HG02678 (cell line): Measurements from ENCODE around the gene MAGEB2.
"Not testable (repeated sequence)": the region's sequence is repeated elsewhere in the genome, so short reads cannot be mapped to it uniquely, and the experiment has no call there.

Experiments
- ATAC-seq: cut with Tn5 transposase; IDR thresholded peaks from one replicate; pipeline ENCODE4 v1.9.1; 2021; ENCODE audit warnings: mild to moderate bottlenecking, moderate library complexity; ENCODE audit not compliant: unreplicated experiment

MAGEB2 gene, protein sequence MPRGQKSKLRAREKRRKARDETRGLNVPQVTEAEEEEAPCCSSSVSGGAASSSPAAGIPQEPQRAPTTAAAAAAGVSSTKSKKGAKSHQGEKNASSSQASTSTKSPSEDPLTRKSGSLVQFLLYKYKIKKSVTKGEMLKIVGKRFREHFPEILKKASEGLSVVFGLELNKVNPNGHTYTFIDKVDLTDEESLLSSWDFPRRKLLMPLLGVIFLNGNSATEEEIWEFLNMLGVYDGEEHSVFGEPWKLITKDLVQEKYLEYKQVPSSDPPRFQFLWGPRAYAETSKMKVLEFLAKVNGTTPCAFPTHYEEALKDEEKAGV

DNA sequence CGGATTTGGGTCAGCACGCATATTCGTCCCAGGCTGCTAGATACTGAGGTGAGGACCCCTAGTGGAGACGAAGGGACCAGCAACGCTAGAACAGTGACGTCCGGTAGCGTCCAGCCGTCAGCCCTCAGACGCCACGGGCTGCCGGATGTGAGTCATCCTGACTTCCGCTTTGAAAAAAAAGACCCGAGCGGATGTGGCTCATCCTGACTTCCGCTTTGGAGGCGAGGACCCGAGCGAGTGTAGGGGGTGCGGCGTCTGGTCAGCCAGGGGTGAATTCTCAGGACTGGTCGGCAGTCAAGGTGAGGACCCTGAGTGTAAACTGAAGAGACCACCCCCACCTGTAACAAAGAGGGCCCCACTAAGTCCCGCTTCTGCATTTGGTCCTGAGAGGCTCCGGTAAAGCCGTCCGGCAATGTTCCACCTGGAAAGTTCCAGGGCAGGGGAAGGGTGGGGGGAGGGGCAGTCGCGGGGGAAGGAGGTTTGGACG is at the start of gene MAGEB2:
TSS of gene MAGEB2 (plus strand) at position 207 of the 487 bp plus-strand sequence. CDS start 3,018 bp downstream, outside the sequence.
- ATAC-seq: no peak

DNA sequence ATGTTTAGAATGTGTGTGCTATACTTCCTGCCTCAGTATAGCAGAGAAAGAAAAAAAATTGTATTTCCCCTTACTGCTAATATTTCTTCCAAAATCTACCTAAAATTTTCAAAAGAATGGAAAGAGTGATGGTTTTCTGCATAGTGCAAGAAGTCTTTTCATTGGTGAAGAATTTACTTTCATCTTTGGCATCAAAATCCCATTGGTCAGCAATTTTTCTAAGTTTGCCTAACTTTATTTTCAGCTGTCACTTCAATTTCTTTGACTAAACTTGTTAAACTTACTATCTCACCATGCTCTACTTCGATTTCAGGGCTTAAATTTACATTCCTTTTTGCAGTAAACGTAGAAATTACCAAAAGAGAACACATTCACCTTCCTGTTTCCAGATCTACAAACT is 44.5 kb upstream of the MAGEB2 start:
- no peak for ATAC-seq

DNA sequence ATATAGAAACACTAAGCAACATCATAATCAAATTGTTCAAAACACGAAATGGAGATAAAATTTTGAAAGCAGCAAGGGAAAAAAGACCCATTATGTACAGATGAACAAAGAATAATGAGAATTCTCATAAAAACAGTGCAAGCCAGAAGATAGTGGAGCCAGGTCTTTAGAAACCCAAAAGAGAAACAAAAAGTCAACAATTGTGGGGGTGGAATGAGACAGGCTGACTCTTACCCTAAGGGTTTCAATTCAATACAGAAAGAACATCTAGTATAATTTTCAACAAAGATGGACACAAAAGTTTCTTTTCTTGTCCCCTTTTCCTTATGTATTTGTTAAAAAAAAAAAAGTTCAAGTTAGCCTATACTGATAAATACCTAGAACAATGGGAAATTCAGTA is 34.0 kb upstream of the MAGEB2 start:
- no peak for ATAC-seq

DNA sequence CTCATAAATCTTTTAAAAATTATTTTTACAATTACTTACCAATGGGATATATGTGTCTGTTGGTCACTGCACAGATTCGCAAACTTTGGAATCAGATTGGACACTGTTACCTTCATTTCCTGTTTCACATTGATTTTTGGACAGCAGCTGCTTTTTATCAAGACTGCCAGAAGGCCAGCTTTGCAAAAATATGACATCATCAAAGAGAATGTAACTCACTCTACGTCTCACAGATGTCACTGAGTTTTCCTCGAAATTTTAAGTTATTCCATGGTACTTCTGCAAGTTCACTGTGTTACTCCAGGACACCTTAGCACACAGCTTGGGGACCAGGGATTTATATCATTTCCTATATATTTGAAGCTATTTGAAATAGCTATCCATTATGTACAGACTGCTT is 31.8 kb upstream of the MAGEB2 start:
- no peak for ATAC-seq

DNA sequence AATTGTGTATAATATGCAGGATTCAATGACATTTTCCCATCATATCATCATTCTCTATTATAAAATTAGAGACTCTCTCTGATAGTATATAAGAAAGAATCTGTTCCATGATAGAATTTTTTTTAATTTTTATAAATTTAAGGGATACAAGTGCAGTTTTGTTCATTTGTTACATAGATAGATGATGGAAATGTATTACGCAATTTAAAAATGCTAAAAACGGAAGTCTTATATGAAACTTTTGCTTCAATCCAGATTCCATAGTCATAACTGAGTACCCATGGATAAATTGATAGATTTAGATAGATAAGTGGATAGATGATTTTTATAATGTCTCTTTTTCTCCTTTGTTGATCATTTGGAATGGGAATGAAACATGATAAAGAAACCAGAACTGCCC is 24.9 kb upstream of the MAGEB2 start:
- no peak for ATAC-seq

DNA sequence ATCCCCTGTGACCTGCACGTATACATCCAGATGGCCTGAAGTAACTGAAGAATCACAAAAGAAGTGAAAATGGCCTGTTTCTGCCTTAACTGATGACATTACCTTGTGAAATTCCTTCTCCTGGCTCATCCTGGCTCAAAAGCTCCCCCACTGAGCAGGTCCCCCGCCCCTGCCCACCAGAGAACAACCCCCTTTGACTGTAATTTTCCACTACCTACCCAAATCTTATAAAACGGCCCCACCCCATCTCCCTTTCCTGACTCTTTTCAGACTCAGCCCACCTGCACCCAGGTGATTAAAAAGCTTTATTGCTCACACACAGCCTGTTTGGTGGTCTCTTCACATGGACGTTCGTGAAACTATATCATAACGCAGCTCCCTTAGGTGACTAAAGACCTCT is 21.5 kb upstream of the MAGEB2 start:
- ATAC-seq: not testable (repeated sequence)

GRCh38 chrX:30196322-30196721 is 19.0 kb upstream of the MAGEB2 start:
- no peak for ATAC-seq

GRCh38 chrX:30212172-30212571 is 3.2 kb upstream of the MAGEB2 start:
- ATAC-seq: no peak

GRCh38 chrX:30217465-30217864 is 2.1 kb downstream of the MAGEB2 start:
- no peak for ATAC-seq

GRCh38 chrX:30219372-30219771 is 4.0 kb downstream of the MAGEB2 start:
- no peak for ATAC-seq

GRCh38 chrX:30220661-30221060 is 5.3 kb downstream of the MAGEB2 start:
- ATAC-seq: no peak

- ATAC-seq: no peak
These were observed 9.2 kb downstream of the MAGEB2 start for GRCh38 chrX:30224536-30224935.

GRCh38 chrX:30228526-30228925 is 13.2 kb downstream of the MAGEB2 start:
- ATAC-seq: no peak

DNA sequence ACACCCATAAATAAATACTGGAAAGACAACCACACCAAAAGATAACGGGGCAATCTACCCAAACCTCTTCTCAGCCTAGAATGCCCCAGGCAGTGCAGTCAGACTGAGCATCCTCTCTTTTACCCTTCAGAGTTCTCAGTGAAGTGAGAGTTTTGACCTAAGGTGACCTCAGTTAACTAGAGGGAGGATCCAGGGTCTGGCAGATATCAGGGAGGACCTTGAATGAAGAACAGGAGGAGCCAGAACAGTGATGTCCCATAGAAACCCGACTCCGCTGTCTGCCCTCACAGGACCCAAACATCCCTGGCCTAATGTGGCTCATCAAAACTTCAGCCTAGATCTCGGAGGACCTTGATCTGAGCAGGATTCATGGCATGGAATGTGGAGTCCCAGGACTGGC is 15.0 kb downstream of the MAGEB2 start, which contains the start of gene MAGEB3:
TSS of gene MAGEB3 (plus strand) at position 263 of the 400 bp plus-strand sequence. CDS start 5,268 bp downstream, outside the sequence.
- ATAC-seq: no peak

DNA sequence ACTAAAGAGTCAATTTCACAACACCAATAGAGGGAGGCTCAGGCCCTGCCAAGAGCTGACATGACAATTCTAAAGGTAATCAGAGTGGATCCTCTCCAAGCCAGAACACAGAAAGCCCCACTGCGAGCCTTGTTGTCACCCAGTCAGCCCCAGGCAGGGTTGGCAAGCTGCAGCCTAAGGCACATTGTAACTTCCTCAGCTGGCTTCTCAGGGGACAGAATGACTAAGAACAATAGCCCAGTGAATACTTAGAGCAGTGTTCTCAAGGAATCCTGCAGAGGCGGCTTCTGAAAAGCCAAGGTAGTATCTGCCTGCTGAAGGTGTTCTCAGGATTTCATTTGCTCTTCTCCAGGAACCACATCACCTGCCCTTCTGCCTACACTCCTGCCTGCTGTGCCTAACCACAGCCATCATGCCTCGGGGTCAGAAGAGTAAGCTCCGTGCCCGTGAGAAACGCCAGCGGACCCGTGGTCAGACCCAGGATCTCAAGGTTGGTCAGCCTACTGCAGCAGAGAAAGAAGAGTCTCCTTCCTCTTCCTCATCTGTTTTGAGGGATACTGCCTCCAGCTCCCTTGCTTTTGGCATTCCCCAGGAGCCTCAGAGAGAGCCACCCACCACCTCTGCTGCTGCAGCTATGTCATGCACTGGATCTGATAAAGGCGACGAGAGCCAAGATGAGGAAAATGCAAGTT is 26.5 kb downstream of the MAGEB2 start, which contains the start of gene MAGEB4:
TSS of gene MAGEB4 (plus strand) at position 277 of the 692 bp plus-strand sequence. CDS start at position 413, 136 bp downstream.
- ATAC-seq: no peak

- no peak for ATAC-seq
These were observed 31.6 kb downstream of the MAGEB2 start, which contains the start of gene MAGEB1 for GRCh38 chrX:30246769-30247489. MAGEB1 (plus strand) TSS chrX:30247146; CDS start chrX:30250494, 3,348 bp downstream.

- peak; percentile 74 for ATAC-seq
These were observed 33.5 kb downstream of the MAGEB2 start for GRCh38 chrX:30248854-30249253.

- ATAC-seq: peak; percentile 67
These were observed 37.9 kb downstream of the MAGEB2 start for GRCh38 chrX:30253257-30253656.

DNA sequence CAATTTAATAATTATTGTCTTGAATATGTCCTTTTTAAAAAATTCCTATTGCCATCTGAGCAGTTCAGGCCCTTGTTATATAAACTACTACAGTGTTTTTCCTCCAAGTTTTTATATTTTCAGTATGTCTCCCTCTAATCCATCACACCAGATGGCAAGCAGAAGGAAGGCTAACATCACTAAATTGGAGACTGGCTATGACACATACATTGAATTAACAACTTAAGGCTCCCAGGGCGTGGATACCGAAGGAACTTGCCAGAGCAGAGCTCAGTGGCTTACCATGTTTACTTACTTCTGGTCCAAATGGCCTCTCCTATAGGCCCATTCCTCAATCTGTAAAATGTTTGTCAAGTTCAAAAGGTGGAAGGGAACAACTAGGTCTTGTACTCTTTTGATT is 44.6 kb downstream of the MAGEB2 start:
- ATAC-seq: no peak

- ATAC-seq: no peak
These were observed 45.6 kb downstream of the MAGEB2 start for GRCh38 chrX:30261012-30261411.

DNA sequence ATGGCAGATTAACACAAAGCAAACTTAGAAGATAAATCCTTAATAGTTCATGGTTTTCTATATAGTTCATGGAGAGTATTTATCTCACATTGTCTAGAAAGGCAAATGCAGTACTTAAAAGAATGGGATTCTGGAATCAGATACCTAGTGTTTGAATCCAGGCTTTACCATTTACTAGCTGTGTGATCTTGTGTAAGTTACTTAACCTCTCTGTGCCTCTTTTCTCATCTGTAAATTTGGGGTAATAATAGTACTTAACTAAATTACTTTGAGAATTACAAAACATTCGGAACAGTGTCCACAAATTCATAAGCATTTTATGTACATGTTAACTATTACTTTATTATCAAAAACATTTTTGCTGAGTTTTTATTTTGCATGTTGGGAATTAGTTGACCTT is 47.4 kb downstream of the MAGEB2 start:
- ATAC-seq: no peak
